Activated CD4-positive, alpha-beta memory T cell treated with anti-CD3 and anti-CD28 coated beads for 36 hours (primary cell): ENCODE results near the gene HCCS. TPM values are rescaled to one million over a fixed set of nuclear protein-coding genes. Genes with fewer than 3 reads are reported as not detected.

ENCODE experiments used
- CTCF ChIA-PET: fragments of 350-600 bp; sonication (Branson Sonifier 250); formaldehyde crosslinking; loops from one replicate; lab custom pipeline; 2021; ENCODE audit warnings: antibody characterized with exemption, inconsistent platforms; lab: Charles Lee
- POLR2A ChIA-PET: fragments of 350-600 bp; sonication (Branson Sonifier 250); formaldehyde crosslinking; loops from one replicate; lab custom pipeline; 2021; ENCODE audit warnings: antibody characterized with exemption; lab: Charles Lee
- DNase-seq: peaks from one replicate; pipeline ENCODE4 v3.0.0-alpha.2; 2020
- H3K27ac Mint-ChIP-seq: one replicate; pipeline ENCODE4 v1.8.0; 2021; ENCODE audit warnings: mixed read lengths
- H3K27me3 Mint-ChIP-seq: one replicate; pipeline ENCODE4 v1.8.0; 2021; ENCODE audit warnings: mixed read lengths
- H3K36me3 Mint-ChIP-seq: one replicate; pipeline ENCODE4 v1.8.0; 2021; ENCODE audit warnings: mixed read lengths
- H3K4me1 Mint-ChIP-seq: one replicate; pipeline ENCODE4 v1.8.0; 2021; ENCODE audit warnings: low read depth, mixed read lengths
- H3K4me3 Mint-ChIP-seq: one replicate; pipeline ENCODE4 v1.8.0; 2021; ENCODE audit warnings: mild to moderate bottlenecking, mixed read lengths
- H3K9me3 Mint-ChIP-seq: one replicate; pipeline ENCODE4 v1.8.0; 2021; ENCODE audit warnings: mixed read lengths
- intact Hi-C: fragments of 100-400 bp; cut with micrococcal nuclease; formaldehyde crosslinking; loops from one replicate; pipeline ENCODE4 v1.15.1; 2023
- total RNA-seq, 2 experiments: library from RNA; stranded (reverse); gene quantifications; one replicate each; pipeline ENCODE4 v1.2.3, GENCODE V29; 2021

HCCS gene
- total RNA-seq, 2 experiments from 2014 or later: 23.5 to 26.8 TPM

DNA sequence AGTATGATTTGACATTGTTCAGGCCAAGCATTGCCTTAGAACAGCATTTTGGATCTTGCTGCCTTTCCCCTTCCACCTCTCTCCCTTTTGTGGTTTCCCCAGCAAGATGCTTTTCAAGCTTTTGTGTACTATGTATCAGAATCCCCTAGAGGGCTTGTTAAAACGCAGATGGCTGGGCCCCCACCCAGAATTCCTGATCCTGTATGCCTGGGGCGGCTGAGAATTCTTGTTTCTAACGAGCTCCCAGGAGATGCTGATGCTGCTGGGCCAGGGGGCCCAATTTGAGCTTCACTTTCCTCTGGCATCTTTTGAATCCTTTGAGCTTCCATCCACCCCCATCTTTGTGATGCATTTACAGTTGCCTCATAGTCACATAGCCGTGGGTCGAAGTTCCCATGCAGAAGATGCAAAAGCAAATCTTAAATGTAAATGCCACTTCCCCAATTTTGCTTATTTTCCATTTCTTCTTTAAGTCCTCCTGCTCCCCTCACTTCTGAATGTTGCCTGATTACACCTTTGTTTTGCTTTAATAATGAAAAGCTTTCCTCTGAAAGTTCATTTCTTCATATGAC, 18.5 kb downstream of the HCCS start:
- ChIA-PET CTCF (no interaction called here), POLR2A (no interaction called here)
- Mint-ChIP-seq H3K9me3 (no peaks in the 10 kb centered on the region), H3K4me1 (no peaks in the 10 kb centered on the region), H3K36me3 (no peaks in the 10 kb centered on the region), H3K27me3 (no peaks in the 10 kb centered on the region), H3K27ac (no peak overlapping the region), H3K4me3 (no peak overlapping the region)
- intact Hi-C loops: no loop called here
- DNase-seq: no peak

DNA sequence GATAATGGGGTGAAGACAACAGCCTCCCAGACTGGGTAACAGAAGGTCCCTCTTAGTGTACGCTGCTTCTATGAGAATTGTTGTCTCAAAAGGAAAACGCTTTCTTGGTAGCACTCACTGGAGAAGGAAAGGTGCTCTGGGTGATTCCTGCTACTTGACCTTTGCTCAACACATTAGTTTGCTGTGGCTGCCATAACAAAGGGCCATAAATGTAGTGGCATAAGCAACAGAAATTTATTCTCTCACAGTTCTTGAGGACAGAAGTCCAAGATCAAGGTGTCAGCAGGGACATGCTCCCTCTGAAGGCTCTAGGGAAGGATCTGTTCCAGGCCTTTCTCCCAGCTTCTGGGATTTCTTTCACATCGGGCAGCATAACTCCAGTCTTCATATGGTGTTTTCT, 19.0 kb downstream of the HCCS start:
- no peaks in the 10 kb centered on the region for H3K4me1 Mint-ChIP-seq
- H3K9me3 Mint-ChIP-seq: no peaks in the 10 kb centered on the region

DNA sequence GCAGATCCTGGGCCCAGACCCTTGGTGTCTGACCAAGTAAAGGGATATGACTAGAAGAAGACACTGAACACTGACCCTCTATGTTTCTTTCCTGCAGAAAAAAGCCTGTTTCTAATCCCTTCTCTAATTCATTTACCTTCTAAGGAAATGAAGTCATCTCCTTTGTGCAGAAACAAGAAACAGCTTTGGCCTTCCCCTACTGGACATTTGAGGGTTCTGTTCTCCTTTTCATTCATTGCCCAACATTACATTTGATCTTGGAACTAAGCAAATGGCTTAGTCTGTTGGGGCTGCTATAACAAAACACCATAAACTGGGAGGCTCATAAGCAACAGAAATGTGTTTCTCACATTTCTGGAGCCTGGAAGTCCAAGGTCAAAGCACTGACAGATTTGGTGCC, 20.0 kb downstream of the HCCS start:
- DNase-seq: no peak
- ChIA-PET CTCF (no interaction called here), POLR2A (no interaction called here)
- Mint-ChIP-seq H3K9me3 (no peaks in the 10 kb centered on the region), H3K4me1 (no peaks in the 10 kb centered on the region), H3K36me3 (no peaks in the 10 kb centered on the region), H3K27me3 (no peaks in the 10 kb centered on the region), H3K27ac (no peak overlapping the region), H3K4me3 (no peak overlapping the region)
- intact Hi-C loops: no loop called here

More for the DNA sequence above, 19.0 kb downstream of the HCCS start:
- DNase-seq: no peak
- CTCF ChIA-PET: no interaction called here
- Mint-ChIP-seq H3K36me3 (no peaks in the 10 kb centered on the region), H3K27me3 (no peaks in the 10 kb centered on the region), H3K4me3 (no peak overlapping the region), H3K27ac (no peak overlapping the region)
- POLR2A ChIA-PET: no interaction called here
- intact Hi-C loops: no loop called here

DNA sequence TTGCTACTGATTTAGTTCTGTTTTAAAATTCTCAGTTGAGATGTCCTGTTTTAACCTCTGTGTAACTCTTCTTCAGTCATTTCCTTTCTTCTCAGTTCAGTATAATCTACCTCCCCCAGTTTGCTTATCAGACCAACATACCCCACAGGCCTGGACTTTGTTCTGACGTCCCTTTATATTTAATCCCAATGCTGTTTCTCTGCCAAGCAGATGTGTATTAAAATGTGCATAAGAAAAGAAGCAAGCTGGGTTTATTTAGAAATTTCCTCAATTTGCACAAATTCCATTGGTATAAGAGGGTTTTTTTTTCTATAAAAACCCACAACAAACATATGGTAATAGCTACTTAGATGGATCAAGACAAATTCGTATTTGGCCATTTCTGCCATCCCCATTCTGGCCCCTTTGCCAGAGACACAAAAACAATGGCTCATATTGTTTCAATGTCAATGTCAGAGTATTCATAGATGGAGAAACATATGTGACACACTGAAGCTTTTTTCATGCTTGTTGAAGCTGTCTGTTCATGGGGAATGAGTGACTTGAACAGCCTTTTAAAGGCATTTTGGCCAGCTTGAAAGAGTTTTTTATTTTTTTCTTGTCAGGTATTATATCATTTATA, 24.5 kb downstream of the HCCS start:
- Mint-ChIP-seq H3K9me3 (no peaks in the 10 kb centered on the region), H3K4me3 (no peak overlapping the region), H3K4me1 (no peaks in the 10 kb centered on the region), H3K27ac (no peak overlapping the region), H3K36me3 (no peaks in the 10 kb centered on the region), H3K27me3 (peaks cover 4% of the 10 kb centered on the region)
- no peak for DNase-seq
- ChIA-PET POLR2A (no interaction called here), CTCF (interaction anchor here (0.6 to 3.7 kb wide), 3 partner anchors 411 to 945 kb away, joined by 3 to 29 read pairs (median 4); no protein-coding TSS in a partner anchor)
- intact Hi-C loops: loop anchor here (2.0 to 5.0 kb wide), 2 partner anchors 413 to 947 kb away; no protein-coding TSS in a partner anchor

DNA sequence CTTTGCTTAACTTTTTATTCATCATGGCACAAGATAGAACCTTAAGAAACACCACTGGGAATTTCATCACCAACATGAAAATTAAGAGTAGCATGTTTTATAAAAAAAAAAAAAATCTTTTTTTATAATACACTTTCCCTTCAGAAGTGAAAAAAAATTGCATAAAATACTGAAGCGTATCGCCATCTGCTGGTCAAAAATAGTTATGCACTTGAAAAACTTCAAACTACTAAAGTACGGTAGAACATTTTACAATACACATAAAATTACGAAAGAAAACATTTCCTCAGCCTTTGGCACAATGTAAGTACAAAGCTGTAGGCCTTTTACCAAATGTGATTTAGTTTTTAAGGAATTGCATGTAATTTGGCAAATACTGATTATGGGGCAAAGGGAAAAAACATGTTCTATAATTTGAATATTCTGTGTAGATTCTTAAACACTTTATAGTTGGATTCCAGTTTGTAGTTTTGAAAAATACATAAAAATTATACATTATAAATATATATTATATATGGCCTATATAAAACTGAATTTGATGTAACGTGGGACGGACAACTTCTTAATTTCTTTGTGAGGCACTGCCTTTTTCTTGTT, 26.5 kb downstream of the HCCS start:
- ChIA-PET CTCF (interaction anchor here (0.7 to 3.7 kb wide), 3 partner anchors 8 to 947 kb away, joined by 3 to 29 read pairs (median 3); no protein-coding TSS in a partner anchor), POLR2A (no interaction called here)
- Mint-ChIP-seq H3K36me3 (no peaks in the 10 kb centered on the region), H3K27ac (no peak overlapping the region), H3K9me3 (no peaks in the 10 kb centered on the region), H3K4me1 (no peaks in the 10 kb centered on the region), H3K4me3 (no peak overlapping the region), H3K27me3 (peaks cover 4% of the 10 kb centered on the region)
- intact Hi-C loops: loop anchor here (2.0 to 5.0 kb wide), 2 partner anchors 415 to 949 kb away; no protein-coding TSS in a partner anchor
- DNase-seq: no peak

DNA sequence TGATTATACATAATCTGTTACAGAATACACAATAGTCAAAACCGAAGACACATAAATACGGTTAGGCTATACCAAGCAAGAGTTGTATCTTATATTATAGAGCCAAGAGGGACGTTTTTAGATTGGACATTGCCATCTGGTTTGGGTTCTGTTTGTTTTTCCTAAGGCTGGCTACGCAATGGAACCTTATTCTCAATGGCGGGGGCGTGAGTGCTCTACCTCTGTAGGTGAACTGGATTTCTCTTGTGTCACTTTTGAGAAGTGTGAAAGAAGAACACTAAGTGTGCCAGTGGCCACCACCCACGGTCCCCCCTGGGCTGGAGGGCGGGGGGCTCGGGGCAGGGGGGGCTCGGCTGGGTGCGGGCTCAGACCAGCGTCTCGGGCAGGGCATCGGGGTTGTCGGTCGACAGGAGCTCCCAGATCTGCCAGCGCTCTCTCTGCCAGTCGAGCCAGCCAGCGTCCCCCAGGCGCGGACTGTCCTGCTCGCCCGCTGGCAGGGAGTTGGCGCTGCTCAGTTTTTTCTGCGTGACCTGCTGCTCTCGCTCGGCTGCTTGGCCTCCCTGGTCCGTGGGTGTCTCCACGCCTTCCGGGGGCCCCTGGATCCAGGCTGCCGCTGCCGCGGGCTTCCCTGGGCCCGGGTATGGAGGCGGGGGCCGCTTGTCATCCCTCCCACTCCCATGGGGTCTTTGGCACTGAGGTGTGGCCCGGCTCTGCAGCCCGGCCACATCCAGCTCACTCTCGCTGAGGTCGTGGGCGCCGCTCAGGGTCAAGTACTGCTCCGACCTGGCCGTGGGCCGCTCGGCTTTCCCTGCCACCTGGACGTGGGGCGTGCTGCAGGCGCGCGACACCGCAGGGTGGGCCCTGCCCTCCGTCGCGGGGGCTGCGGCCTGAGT, 27.6 kb downstream of the HCCS start:
- Mint-ChIP-seq H3K9me3 (no peaks in the 10 kb centered on the region), H3K36me3 (no peaks in the 10 kb centered on the region), H3K27ac (no peak overlapping the region), H3K4me1 (no peaks in the 10 kb centered on the region), H3K4me3 (no peak overlapping the region), H3K27me3 (peaks cover 4% of the 10 kb centered on the region)
- CTCF ChIA-PET: interaction anchor here (0.7 to 3.7 kb wide), 2 partner anchors 311 to 948 kb away, joined by 3 to 29 read pairs; no protein-coding TSS in a partner anchor
- POLR2A ChIA-PET: no interaction called here
- no peak for DNase-seq
- intact Hi-C loops: loop anchor here (5.0 kb wide), 1 partner anchor 416 kb away; no protein-coding TSS in a partner anchor

DNA sequence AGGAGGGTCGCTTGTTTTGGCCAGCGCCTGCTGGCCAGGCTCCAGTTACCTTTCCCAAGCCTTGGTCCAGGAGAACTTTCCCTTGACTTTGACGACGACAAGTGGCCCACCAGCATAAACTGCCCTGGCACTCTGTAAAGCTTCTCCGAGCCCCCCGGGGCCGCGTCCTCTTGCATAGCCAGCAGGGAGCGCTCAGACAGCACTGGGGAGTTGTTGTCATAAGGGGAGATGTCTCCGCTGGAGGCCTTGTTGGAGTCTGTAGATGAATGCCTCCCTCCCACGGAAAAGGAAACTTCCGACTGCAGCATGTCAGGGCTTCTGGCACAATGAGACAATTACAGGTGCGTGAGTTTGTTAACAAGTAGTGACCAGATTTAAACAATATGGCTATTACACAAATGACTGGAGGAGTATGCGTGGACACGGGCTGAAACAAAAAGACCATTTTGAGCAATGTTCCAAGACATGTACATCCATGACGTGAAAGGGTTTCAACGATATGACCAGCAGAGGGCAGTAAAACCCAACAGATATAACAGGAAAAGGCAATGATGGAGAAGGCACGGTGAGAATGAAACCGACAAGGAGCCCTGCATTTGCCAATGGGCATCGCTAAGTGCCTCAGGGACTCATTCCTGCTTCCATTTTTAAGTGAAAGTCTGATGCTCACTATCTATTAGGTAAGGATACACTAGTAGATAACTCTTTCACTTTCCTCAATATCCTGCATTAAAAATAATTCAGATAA, 33.0 kb downstream of the HCCS start:
- ChIA-PET POLR2A (no interaction called here), CTCF (no interaction called here)
- H3K27ac Mint-ChIP-seq: no peak overlapping the region
- no peaks in the 10 kb centered on the region for H3K36me3 Mint-ChIP-seq
- no peaks in the 10 kb centered on the region for H3K9me3 Mint-ChIP-seq
- peak; percentile 36 for DNase-seq
- H3K4me3 Mint-ChIP-seq: no peak overlapping the region
- peaks cover 2% of the 10 kb centered on the region for H3K4me1 Mint-ChIP-seq
- intact Hi-C loops: loop anchor here (2.0 kb wide), 1 partner anchor 389 kb away; no protein-coding TSS in a partner anchor
- H3K27me3 Mint-ChIP-seq: peaks cover 2% of the 10 kb centered on the region

DNA sequence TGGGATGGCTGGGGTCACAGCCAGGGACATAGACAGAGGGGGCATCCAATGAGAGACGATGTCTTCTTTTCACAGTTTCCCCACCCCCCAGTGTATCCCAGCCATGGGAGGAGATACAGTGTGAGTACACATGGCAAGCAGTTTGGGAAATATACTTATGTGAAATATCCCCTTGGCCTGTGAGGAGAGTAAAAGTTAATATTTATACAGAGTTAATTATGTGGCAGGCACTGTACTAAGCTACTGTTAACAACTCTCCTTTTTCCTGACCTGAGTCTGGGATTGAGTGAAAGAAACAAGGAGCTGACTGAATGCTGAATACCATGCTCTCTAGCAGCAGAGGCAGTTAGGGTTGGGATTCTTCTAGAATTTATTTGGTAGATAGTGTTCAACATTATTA, 35.3 kb downstream of the HCCS start:
- DNase-seq: no peak
- H3K27me3 Mint-ChIP-seq: peaks cover 2% of the 10 kb centered on the region
- H3K9me3 Mint-ChIP-seq: no peaks in the 10 kb centered on the region
- H3K4me3 Mint-ChIP-seq: no peak overlapping the region
- intact Hi-C loops: no loop called here
- ChIA-PET CTCF (no interaction called here), POLR2A (no interaction called here)
- H3K36me3 Mint-ChIP-seq: no peaks in the 10 kb centered on the region
- no peak overlapping the region for H3K27ac Mint-ChIP-seq
- H3K4me1 Mint-ChIP-seq: peaks cover 2% of the 10 kb centered on the region

DNA sequence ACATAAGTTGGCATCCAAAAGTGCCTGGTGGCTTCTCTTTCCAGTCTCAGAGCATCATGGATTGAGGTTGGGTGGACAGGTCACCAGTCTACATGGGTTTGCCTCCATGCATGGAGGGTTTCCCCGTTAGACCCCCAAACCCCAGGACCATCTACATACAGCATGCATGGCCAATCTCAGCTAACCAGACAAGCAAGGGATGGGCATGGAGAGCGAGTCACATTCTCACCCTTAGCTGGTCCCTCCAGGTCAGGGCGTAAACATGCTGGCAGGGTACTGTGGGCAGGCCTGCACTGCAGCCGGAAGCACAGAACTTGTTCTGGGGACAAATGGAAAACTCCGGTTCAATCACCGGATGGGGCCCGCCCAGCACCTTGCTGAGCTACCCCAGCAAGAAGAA, 37.3 kb downstream of the HCCS start:
- Mint-ChIP-seq H3K27ac (no peak overlapping the region), H3K27me3 (peaks cover 3% of the 10 kb centered on the region), H3K4me3 (no peak overlapping the region), H3K36me3 (no peaks in the 10 kb centered on the region), H3K4me1 (peaks cover 2% of the 10 kb centered on the region), H3K9me3 (no peaks in the 10 kb centered on the region)
- no peak for DNase-seq
- ChIA-PET CTCF (no interaction called here), POLR2A (no interaction called here)
- intact Hi-C loops: no loop called here

DNA sequence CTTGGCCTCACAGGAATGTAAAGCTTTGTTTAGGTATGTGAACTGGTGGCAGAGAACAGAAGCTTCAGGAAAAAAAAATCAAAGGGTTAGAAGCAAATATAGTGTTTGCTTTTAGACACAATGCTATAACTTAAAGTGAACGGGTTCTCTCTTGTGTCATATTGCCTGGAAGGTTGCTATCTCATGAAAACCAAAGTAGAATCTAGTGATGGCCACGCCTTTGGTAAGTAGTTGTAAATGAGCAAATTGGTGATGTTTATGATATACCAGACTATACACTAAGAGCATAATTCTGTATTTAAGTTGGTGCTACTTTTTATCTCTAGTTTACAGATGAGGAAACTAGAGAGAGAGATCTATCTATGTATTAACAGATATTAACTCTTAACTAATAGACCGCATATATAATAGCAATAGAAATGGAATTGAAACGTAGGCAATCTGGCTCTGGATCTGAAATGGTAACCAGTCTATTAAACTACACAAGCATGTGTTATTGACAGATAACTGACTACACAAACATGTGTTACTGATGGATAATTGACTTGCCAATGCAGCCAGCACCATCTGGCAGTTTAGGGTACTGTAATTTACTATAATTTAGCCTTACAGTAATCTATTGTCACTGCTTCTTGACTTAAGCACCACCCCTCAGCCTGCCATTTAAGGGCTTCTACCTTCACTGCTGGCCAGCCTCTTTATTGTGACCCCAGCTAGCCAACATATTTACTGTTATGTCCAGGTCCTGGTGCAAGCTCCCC, 40.8 kb downstream of the HCCS start:
- Mint-ChIP-seq H3K4me1 (no peaks in the 10 kb centered on the region), H3K27me3 (peaks cover 2% of the 10 kb centered on the region), H3K27ac (no peak overlapping the region), H3K4me3 (no peak overlapping the region), H3K36me3 (no peaks in the 10 kb centered on the region), H3K9me3 (no peaks in the 10 kb centered on the region)
- ChIA-PET CTCF (interaction anchor here (1.4 kb wide), 1 partner anchor 961 kb away, joined by 3 read pairs; no protein-coding TSS in a partner anchor), POLR2A (no interaction called here)
- intact Hi-C loops: no loop called here
- DNase-seq: no peak

DNA sequence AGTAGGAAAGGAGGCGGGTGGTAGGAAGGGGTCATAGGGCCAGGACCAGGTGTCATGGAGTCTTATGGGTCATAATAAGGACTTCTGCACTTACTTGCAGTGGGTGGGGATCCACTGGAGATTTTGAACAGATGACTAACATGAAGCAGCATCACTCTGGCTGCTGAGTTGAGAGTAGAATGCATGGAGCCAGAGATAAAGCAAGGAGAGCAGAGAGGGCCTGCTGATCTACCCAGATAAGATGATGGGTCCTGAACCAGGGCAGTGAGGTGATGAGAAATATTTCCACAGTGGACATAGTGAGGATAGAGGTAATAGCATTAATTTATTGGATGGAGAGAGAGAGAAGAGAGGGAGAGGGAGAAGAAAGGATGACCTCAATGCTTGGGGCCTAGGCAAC, 48.0 kb downstream of the HCCS start:
- Mint-ChIP-seq H3K27me3 (no peaks in the 10 kb centered on the region), H3K4me1 (no peaks in the 10 kb centered on the region), H3K9me3 (no peaks in the 10 kb centered on the region), H3K4me3 (no peak overlapping the region), H3K36me3 (no peaks in the 10 kb centered on the region), H3K27ac (no peak overlapping the region)
- DNase-seq: no peak
- intact Hi-C loops: no loop called here
- POLR2A ChIA-PET: no interaction called here
- CTCF ChIA-PET: no interaction called here
